GM21367 (cell line): ENCODE data around the gene TSEN54.

Source experiments
- ATAC-seq: cut with Tn5 transposase; IDR thresholded peaks from one replicate; pipeline ENCODE4 v1.9.1; 2021; ENCODE audit not compliant: unreplicated experiment

The TSEN54 gene

DNA sequence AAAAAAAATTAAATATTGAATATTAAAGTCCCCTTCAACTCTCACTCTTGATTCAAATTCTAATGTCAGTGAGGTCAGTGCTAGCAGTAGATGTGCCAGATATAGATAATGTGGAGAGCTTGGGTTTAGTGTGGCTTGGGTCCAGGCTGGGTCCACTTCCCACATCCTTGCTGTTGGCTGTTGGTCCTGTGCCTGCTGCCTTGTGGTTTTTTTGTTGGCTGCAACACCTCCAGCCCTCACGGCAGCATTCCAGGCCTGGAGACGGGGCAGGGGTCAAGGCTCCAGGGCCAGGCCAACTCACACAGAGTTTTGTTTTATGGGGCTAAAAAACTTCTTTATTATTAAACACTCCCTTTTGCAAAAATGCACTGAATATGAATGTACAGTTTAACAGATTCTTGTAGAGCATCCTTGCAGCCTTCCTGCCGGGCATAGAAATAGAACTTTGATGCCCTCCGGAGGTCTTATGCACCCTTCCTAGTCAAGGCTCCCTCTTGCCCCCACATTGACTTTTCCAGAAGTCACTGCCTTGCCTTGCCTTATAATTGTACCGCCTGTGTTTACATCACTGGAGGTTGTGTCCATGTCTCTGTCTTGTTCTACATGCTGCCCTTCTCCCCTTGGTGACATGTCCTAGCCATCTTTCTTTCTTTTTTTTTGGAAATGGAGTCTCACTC lies 45.7 kb downstream of the TSEN54 start:
- no peak for ATAC-seq

DNA sequence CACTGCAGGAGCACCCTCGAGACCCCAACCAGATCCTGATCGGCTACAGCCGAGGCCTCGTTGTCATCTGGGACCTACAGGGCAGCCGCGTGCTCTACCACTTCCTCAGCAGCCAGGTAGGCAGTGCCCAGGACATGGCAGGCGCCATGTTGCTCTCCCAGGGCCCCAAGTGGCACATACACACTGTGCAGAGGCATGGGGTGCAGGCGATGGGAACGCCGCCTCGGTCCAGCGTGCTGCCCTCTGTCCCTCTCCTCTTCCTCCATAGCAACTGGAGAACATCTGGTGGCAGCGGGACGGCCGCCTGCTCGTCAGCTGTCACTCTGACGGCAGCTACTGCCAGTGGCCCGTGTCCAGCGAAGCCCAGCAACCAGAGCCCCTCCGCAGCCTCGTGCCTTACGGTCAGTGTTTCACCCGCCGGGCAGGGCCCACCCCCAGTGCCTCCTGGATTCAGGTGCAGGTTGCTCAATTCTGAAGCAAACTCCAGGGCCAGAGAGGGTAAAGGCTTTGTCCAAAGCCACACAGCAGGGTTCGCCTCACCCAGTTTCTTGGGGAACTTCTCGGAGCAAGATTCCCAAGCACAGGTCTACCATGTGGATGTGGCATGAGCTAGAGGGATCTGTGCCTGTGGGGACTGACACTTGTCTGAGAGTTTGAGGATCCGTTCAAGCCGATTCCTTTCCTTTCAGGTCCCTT lies 46.9 kb downstream of the TSEN54 start:
- ATAC-seq, result no peak

DNA sequence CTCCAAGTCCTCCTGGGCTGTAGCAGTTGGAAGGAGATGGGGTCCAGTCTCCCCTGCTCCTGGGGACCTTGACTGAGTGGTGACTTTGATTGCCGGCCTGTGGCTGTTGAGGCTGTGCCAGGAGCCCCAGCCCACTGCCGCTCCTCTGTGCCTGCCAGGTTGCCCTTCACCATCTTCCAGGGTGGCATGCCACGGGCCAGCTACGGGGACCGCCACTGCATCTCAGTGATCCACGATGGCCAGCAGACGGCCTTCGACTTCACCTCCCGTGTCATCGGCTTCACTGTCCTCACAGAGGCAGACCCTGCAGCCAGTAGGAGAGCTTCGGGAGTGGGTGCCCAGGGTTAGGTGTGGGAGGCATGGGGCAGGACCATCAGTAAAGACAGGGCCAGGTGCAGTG lies 47.9 kb downstream of the TSEN54 start:
- no peak for ATAC-seq

DNA sequence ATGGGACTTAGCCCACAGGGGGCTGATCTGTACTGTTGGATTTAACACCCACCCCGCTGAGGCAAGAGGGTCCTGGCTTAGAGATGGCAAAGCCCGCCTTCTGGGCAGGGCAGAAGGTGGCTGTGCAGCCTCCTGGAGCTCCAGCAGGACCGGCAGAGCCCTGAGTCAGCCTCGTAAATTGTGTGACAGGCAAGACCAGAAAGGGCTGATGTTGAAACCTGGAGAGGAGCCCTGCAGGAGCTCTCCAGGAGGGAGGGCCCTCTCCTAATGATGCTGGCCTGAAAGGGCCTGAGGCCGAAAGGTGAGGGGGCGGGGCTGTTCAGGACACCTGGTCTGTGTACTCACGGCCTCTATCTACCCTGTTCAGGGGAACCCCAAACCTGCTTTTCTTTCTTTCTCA lies 48.7 kb downstream of the TSEN54 start:
- ATAC-seq, result no peak

DNA sequence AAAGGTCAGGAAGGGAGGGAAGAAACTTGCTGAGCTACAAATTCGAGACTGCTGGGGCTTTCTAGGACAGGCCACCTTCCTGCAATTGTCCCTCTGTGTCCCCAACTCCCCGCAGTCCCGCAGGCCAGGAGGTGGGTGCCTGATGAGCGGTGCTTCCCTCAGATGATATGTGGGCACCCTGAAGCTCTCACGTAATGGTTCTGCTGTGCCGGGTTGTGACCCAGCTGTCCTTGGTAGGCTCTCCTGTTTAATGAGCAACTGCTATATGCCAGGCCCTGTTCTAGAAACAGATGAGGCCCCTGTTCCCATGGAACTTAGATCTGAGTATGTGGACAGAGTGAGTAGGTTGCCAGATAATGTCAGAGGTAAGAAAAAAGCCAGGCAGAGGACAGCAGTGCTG lies 49.3 kb downstream of the TSEN54 start:
- no peak for ATAC-seq

DNA sequence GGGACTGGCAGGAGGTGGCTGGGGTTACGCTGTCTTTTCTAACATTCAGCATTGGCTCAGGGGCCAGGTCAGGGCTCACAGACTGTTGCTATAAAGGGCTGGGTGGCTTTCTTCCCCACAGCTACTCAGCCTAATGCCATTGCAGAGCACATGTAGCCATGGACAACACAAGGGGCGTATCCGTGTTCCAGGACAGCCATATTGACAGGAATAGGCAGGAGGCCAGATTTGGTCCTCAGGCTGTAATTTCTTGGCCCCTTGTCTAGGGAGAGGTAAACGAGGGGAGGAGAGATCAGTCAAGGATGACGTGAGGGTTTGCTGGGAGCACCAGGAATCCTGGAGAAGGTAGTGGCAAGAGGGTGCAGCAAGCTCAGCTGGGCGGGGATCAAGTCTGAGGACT lies 50.1 kb downstream of the TSEN54 start:
- ATAC-seq, result no peak

DNA sequence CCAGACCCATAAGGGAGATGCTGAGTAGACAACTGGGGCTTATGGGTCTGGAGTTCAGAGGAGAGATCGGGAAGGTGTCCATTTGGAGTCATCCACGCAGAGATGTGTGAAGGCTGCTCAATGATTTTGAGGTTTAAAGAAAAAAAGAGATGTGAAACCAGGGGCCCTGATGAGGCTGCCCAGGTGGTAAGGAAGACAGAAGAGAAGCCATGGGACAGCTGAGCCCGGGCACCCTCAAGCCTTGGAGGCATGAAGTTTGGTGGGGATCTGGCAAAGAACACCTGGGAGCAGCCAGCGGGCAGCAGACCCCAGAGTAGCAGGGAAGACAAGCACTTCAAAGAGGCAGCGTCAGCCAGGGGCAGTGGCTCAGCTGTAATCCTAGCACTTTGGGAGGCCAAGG lies 50.5 kb downstream of the TSEN54 start:
- no peak for ATAC-seq

DNA sequence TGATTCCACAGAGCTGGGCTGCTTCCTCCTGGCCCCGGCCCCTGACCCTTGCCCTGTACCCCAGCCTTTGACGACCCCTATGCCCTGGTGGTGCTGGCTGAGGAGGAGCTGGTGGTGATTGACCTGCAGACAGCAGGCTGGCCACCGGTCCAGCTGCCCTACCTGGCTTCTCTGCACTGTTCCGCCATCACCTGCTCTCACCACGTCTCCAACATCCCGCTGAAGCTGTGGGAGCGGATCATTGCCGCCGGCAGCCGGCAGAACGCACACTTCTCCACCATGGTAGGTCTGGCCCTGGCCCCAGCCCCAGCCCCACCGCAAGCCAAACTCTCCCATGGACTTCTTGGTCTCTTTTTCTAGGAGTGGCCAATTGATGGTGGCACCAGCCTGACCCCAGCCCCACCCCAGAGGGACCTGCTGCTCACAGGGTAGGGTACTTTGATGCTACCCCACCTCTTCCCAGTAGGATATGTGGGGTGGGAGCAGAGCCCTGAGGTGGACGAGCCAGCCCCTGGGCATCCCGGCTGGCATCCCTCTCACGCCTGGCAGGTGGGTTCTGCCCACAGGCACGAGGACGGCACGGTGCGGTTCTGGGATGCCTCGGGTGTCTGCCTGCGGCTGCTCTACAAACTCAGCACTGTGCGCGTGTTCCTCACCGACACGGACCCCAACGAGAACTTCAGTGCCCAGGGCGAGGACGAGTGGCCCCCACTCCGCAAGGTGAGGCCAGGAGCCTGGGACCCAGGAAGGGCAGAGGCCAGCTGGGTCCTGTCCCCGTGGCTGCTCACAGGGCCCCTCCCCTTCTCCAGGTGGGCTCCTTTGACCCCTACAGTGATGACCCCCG lies 52.3 kb downstream of the TSEN54 start:
- no peak for ATAC-seq

DNA sequence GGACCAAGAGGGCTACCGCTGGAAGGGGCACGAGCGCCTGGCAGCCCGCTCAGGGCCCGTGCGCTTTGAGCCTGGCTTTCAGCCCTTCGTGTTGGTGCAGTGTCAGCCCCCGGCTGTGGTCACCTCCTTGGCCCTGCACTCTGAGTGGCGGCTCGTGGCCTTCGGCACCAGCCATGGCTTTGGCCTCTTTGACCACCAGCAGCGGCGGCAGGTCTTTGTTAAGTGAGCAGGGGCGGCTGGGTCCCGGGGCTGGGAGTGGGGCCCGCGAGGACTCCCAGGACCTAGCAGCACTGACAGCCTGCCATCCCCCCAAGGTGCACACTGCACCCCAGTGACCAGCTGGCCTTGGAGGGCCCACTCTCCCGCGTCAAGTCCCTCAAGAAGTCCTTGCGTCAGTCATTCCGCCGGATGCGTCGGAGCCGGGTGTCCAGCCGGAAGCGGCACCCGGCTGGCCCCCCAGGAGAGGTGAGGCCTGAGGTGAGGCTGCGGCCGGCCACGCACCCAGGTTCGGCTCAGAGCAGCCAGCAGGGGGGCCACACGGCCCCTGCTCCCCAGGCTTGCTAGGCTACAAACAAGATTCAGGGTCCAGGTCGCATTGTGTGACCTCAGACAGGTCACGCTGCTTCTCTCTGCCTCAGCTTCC lies 53.8 kb downstream of the TSEN54 start:
- no peak for ATAC-seq

DNA sequence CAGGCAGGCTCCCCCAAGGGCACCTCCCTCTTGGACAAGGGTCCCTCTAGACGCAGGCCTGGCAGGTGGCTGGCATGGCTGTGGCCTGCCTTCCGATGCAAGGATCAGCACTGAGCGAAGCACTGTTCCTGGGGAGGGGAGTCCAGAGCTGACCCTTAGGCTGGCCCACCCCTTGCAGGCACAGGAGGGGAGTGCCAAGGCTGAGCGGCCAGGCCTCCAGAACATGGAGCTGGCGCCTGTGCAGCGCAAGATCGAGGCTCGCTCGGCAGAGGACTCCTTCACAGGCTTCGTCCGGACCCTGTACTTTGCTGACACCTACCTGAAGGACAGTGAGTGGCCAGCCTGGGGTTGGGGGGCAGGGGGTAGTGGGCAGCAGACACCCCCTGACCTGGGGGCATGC lies 54.4 kb downstream of the TSEN54 start:
- no peak for ATAC-seq

DNA sequence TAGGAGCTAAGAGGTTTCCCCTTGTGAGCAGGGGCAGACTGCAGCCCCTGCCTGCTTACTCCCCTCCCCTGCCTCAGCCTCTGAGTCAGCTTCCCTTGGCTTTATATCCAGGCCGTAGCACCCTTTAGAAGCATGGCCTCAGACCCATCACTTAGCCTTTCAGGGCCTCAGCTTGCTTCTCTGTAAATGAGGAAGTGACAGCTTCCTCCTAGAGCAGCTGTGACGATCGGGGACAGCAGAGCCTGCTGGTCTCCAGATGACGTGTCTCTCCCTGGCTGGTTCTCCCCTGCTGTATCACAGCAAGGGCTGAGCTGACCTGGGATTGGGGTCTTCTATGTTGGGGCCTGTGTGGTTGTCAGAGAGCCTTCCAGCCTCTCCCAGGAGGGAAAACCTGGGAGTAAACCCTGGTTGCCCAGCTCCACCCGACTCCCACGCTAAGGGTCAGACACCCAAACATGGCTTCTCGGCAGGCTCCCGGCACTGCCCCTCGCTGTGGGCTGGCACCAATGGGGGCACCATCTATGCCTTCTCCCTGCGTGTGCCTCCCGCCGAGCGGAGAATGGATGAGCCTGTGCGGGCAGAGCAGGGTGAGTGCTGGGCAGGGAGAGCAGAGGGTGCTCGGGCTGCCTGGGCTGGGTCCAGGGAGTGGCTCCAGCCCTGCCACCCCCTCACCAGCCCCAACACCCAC lies 55.0 kb downstream of the TSEN54 start:
- ATAC-seq, result no peak

DNA sequence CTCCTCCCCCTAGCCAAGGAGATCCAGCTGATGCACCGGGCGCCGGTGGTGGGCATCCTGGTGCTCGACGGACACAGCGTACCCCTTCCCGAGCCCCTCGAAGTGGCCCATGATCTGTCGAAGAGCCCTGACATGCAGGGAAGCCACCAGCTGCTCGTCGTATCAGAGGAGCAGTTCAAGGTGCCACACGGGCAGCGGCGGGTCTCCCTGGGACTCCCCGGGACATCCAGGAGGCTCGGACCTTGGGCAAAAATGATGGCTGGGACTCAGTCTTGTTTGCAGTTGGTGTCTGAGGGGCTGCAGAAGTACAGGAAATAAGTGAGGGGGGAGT lies 55.5 kb downstream of the TSEN54 start:
- no peak for ATAC-seq

DNA sequence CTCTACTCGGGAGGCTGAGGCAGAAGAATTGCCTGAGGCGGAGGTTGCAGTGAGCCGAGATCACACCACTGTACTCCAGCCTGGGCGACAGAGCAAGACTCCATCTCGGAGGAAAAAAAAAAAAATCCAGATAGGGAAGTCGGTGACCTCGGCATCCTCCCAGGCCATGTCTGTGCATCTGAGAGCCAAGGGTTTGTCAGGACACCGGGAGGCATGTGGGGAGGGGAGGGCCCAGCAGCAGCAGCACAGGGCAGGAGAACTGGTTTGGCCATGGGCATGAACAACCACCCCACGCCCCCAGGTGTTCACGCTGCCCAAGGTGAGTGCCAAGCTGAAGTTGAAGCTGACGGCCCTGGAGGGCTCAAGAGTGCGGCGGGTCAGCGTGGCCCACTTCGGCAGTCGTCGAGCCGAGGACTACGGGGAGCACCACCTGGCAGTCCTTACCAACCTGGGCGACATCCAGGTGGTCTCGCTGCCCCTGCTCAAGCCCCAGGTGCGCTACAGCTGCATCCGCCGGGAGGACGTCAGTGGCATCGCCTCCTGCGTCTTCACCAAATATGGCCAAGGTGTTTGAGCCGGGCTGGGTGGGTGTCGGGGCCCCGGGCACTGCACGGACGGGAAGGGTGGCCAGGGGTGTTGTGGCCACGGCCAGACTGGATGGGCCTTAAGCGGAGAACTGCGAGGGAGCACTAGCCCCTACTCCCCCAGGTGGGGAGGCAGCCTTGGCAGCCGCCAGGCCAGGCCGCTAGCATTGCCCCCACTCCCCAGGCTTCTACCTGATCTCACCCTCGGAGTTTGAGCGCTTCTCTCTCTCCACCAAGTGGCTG lies 56.6 kb downstream of the TSEN54 start:
- ATAC-seq, result no peak

DNA sequence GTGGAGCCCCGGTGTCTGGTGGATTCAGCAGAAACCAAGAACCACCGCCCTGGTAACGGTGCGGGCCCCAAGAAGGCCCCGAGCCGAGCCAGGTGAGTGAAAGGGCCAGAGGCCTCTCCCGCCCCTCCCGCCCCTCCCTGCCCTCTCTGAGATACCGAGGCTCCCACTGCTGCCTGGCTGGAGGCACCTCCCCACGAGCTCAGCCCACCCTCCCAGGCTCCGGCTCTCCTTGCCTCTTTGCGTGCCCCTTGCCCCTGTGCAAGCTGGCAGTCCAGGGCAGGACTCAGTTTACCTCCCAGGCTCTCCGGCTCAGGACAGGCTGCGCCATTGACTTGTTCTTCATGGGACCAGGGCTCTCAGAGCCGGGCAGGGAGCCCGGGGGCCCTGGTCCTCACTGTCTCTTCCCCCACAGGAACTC lies 57.2 kb downstream of the TSEN54 start:
- ATAC-seq, result no peak

DNA sequence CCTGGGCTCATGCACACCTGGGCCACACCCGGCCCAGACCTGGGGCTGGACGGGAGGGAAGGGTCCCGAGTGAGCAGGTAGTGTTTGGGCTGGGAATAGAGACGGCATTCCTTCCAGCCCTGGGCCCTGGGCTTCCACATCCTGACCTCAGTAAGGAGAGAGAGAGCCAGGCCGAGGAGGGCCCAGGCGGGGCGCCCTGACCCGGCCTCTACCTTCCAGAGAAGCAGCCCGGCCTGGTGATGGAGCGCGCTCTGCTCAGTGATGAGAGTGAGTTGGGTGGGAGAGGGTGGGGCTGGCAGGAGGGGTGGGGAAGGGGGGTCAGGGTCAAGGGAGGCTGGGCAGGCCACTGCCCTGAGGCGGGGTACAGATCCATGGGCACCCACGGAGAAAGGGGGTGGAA lies 57.7 kb downstream of the TSEN54 start:
- no peak for ATAC-seq
